ENCODE measurements around the gene ANKRD34A. TPM values are rescaled to one million over a fixed set of nuclear protein-coding genes. Genes with fewer than 3 reads are reported as not detected.

The ANKRD34A gene
- total and polyA plus RNA-seq, 2 of the 8 experiments (the other 6 are each of a cell fraction or from before 2014, with no cell fraction given) = 0.15 to 0.20 TPM

GRCh38 chr1:145988773-145989172 lies 24.4 kb upstream of the ANKRD34A start:
- FAIRE-seq = no peak
- no peaks in the 10 kb centered on the region for H3K23me2 ChIP-seq (ENCODE audit: low read depth, low read length)
- H4K91ac ChIP-seq (replicated peaks; ENCODE audit: insufficient read length, low read length) = no peak overlapping the region
- no peak overlapping the region for H2BK12ac ChIP-seq (ENCODE audit: low read depth, low read length)
- H3K36me3 ChIP-seq (ENCODE audit: control insufficient read depth in 2 of 4, insufficient read depth in 4 of 4, low read length in 3 of 4) = peaks cover 9 to 18% (median 13%) of the 10 kb centered on the region in 4 experiments; a peak in 7 of 8 replicates
- no peaks in the 10 kb centered on the region for H3K9me3 ChIP-seq (ENCODE audit: insufficient read depth in 2 of 2, low read depth in 1 of 2, low read length in 1 of 2)
- POLR2A ChIA-PET (ENCODE audit: partially characterized antibody) = interaction anchor here (1.1 to 13.7 kb wide), 5 partner anchors 4 to 63 kb away, joined by 3 to 218 read pairs (median 10); partner anchors contain the start of gene TXNIP
- peaks cover 0 to 6% (median 3%) of the 10 kb centered on the region in 4 experiments; a peak in 6 of 7 replicates for H3K4me1 ChIP-seq (replicated peaks in 1 of 4; ENCODE audit: control insufficient read depth in 3 of 4, insufficient read depth in 4 of 4, low read length in 3 of 4)
- no peak overlapping the region for H4K5ac ChIP-seq (ENCODE audit: insufficient read length, low read depth, low read length)
- H3K18ac ChIP-seq (ENCODE audit: extremely low read depth, low read length) = no peak overlapping the region
- no peak overlapping the region for H2BK120ac ChIP-seq (replicated peaks; ENCODE audit: low read depth, low read length)
- CTCF ChIA-PET (ENCODE audit: partially characterized antibody) = interaction anchor here (0.9 to 12.6 kb wide), 4 partner anchors 10 to 98 kb away, joined by 3 to 93 read pairs (median 4); partner anchors contain the start of gene ITGA10
- H4K20me1 ChIP-seq (replicated peaks in 1 of 2; ENCODE audit: control insufficient read depth in 1 of 2, insufficient read depth in 2 of 2, low read length in 2 of 2) = no peaks in the 10 kb centered on the region
- no peak overlapping the region for H2AK5ac ChIP-seq (ENCODE audit: low read depth, low read length)
- H3K14ac ChIP-seq (ENCODE audit: insufficient read length) = no peak overlapping the region
- H3K27me3 ChIP-seq (replicated peaks in 1 of 4; ENCODE audit: control insufficient read depth in 3 of 4, extremely low read depth in 1 of 4, insufficient read depth in 3 of 4, low read length in 3 of 4) = no peaks in the 10 kb centered on the region
- no peak for DNase-seq (ENCODE audit: low read depth in 1 of 2, low spot score in 2 of 2)
- no peak overlapping the region for H2AFZ ChIP-seq (ENCODE audit: low read length)
- H3K79me1 ChIP-seq (ENCODE audit: low read depth, low read length) = no peaks in the 10 kb centered on the region
- H3K56ac ChIP-seq (replicated peaks; ENCODE audit: insufficient read length, low read depth, low read length) = no peak overlapping the region
- H2BK15ac ChIP-seq (ENCODE audit: low read length) = no peak overlapping the region
- WGBS, 2 experiments (ENCODE audit: extremely low coverage in 1 of 2, insufficient coverage in 1 of 2, insufficient read length in 1 of 2, insufficient replicate concordance in 2 of 2, low coverage in 1 of 2, low lambda C conversion rate in 2 of 2, missing lambda C conversion rate in 1 of 2) = 90% methylated on average over 5 of the region's 5 CpGs; no CpG with 5 or more reads in 1 of the 2 experiments
- no peak overlapping the region for H3K9ac ChIP-seq (replicated peaks in 1 of 4; ENCODE audit: extremely low read depth in 1 of 4, low read depth in 3 of 4, low read length in 3 of 4)
- no peak overlapping the region for H4K8ac ChIP-seq (ENCODE audit: extremely low read depth, insufficient read depth, low read length)
- H3K4me3 ChIP-seq (ENCODE audit: extremely low read depth in 1 of 4, insufficient read depth in 2 of 4, low read depth in 3 of 4, low read length in 4 of 4) = no peak overlapping the region
- H2BK5ac ChIP-seq (ENCODE audit: low read depth, low read length) = no peak overlapping the region
- no peak overlapping the region for H3K27ac ChIP-seq (ENCODE audit: low read depth, low read length)
- H3K79me2 ChIP-seq (ENCODE audit: control insufficient read depth in 1 of 2, insufficient read depth in 2 of 2, low read length in 2 of 2) = peaks cover 0 to 2% of the 10 kb centered on the region in 2 experiments; a peak in 1 of 4 replicates
- H2BK20ac ChIP-seq (ENCODE audit: low read length) = no peak overlapping the region
- H3K4me2 ChIP-seq (ENCODE audit: insufficient read depth in 1 of 2, low read depth in 2 of 2, low read length in 2 of 2) = no peak overlapping the region
- no peak overlapping the region for H3K23ac ChIP-seq (ENCODE audit: insufficient read length)
- no peak overlapping the region for H3K4ac ChIP-seq (replicated peaks; ENCODE audit: insufficient read length, low read depth, low read length)
- TF ChIP-seq SIRT6 (IDR thresholded peaks at IDR 0.05; ENCODE audit: low read length) (no peak), EZH2 (IDR thresholded peaks at IDR 0.05; ENCODE audit: low read depth, low read length, severe bottlenecking) (no peak), SAP30 (IDR thresholded peaks at IDR 0.05; ENCODE audit: insufficient read depth, insufficient replicate concordance, low read length) (no peak), MAFK (IDR thresholded peaks at IDR 0.05; ENCODE audit: low read depth, low read length) (no peak), KDM1A (IDR thresholded peaks at IDR 0.05; ENCODE audit: borderline replicate concordance, low read length) (no peak), TEAD4 (IDR thresholded peaks at IDR 0.05; ENCODE audit: low read depth, low read length) (no peak), CTCF (IDR thresholded peaks at IDR 0.05; ENCODE audit: control extremely low read depth in 1 of 3, insufficient read depth in 1 of 3, low read depth in 1 of 3, low read length in 3 of 3) (no peak), CTBP2 (IDR thresholded peaks at IDR 0.05; ENCODE audit: borderline replicate concordance, insufficient read depth, insufficient read length, low read length) (no peak), CBX8 (IDR thresholded peaks at IDR 0.05; ENCODE audit: borderline replicate concordance, low read depth, low read length) (no peak), YY1 (IDR thresholded peaks at IDR 0.05; ENCODE audit: low read depth, low read length) (no peak)

Data from H1 (cell line).